NCI-H748 (cell line): ENCODE data around the gene TBC1D22A.

Experiments
- DNase-seq: peaks from one replicate; lab custom pipeline; 2025; ENCODE audit not compliant: unreplicated experiment; lab: John Stamatoyannopoulos, UW

TBC1D22A gene

GRCh38 chr22:46902998-46903916 lies 140.8 kb downstream of the TBC1D22A start:
- no peak for DNase-seq

- no peak for DNase-seq
Measured at GRCh38 chr22:46905415-46905814, 143.0 kb downstream of the TBC1D22A start.

- no peak for DNase-seq
Measured at GRCh38 chr22:46905834-46906233, 143.4 kb downstream of the TBC1D22A start.

GRCh38 chr22:46906326-46907045 lies 144.0 kb downstream of the TBC1D22A start:
- DNase-seq, result no peak

- DNase-seq, result no peak
Measured at GRCh38 chr22:46907241-46908215, 145.1 kb downstream of the TBC1D22A start.

- DNase-seq, result peak; percentile 43
Measured at GRCh38 chr22:46908641-46909107, 146.2 kb downstream of the TBC1D22A start.

GRCh38 chr22:46909237-46910030 lies 147.0 kb downstream of the TBC1D22A start:
- DNase-seq, result no peak

- peak; percentile 24 for DNase-seq
Measured at GRCh38 chr22:46910624-46911023, 148.2 kb downstream of the TBC1D22A start.

GRCh38 chr22:46911346-46911745 lies 148.9 kb downstream of the TBC1D22A start:
- peak; percentile 21 for DNase-seq

GRCh38 chr22:46913351-46913750 lies 150.9 kb downstream of the TBC1D22A start:
- DNase-seq, result peak; percentile 80

GRCh38 chr22:46914481-46914880 lies 152.0 kb downstream of the TBC1D22A start:
- peak; percentile 66 for DNase-seq

GRCh38 chr22:46914916-46915894 lies 152.8 kb downstream of the TBC1D22A start:
- peak; percentile 71 for DNase-seq

GRCh38 chr22:46915950-46916730 lies 153.7 kb downstream of the TBC1D22A start:
- no peak for DNase-seq

- no peak for DNase-seq
Measured at GRCh38 chr22:46916886-46917770, 154.7 kb downstream of the TBC1D22A start.

GRCh38 chr22:46917771-46918101 lies 155.3 kb downstream of the TBC1D22A start:
- DNase-seq, result no peak

GRCh38 chr22:46918197-46918596 lies 155.7 kb downstream of the TBC1D22A start:
- DNase-seq, result no peak

- DNase-seq, result no peak
Measured at GRCh38 chr22:46922037-46922436, 159.6 kb downstream of the TBC1D22A start.
